Daoy (cell line): ENCODE data around the gene AAMP. TPM values are rescaled to one million over a fixed set of nuclear protein-coding genes. Genes with fewer than 3 reads are reported as not detected.
"Not testable (repeated sequence)": the region's sequence is repeated elsewhere in the genome, so short reads cannot be mapped to it uniquely, and the experiment has no call there.

Experiments used
- DNase-seq: peaks from one replicate; pipeline ENCODE4 v3.0.0-alpha.2; 2015; ENCODE audit warnings: low read depth
- total RNA-seq: library from RNA; depleted of rRNA; stranded (reverse); fragments of >200 nt; shearing (Covaris generic); gene quantifications from 2 replicates; pipeline ENCODE4 v1.2.3, GENCODE V29; 2014; rRNA removed

Gene AAMP
- 237 and 278 TPM in 2 replicates for total RNA-seq

- peak; percentile 99 for DNase-seq
These were observed at the start of gene AAMP, which contains the start of gene PNKD for GRCh38 chr2:218269900-218270720. TSS of gene AAMP (minus strand) at chr2:218270137. CDS start at chr2:218270086, 51 bp downstream. TSS of gene PNKD (plus strand) at chr2:218270519. CDS start at chr2:218270536, 17 bp downstream.

- DNase-seq: no peak
These were observed 48.3 kb upstream of the AAMP start for GRCh38 chr2:218318241-218318640.

GRCh38 chr2:218317835-218318234 is 47.9 kb upstream of the AAMP start:
- no peak for DNase-seq

- no peak for DNase-seq
These were observed 47.3 kb upstream of the AAMP start for GRCh38 chr2:218317303-218317630.

- no peak for DNase-seq
These were observed 45.5 kb upstream of the AAMP start for GRCh38 chr2:218315397-218315796.

- DNase-seq: not testable (repeated sequence)
These were observed 44.8 kb upstream of the AAMP start for GRCh38 chr2:218314764-218315163.

GRCh38 chr2:218313356-218313755 is 43.4 kb upstream of the AAMP start:
- no peak for DNase-seq

GRCh38 chr2:218312267-218312756 is 42.4 kb upstream of the AAMP start:
- no peak for DNase-seq

GRCh38 chr2:218311541-218312266 is 41.8 kb upstream of the AAMP start:
- DNase-seq: not testable (repeated sequence)

- no peak for DNase-seq
These were observed 41.1 kb upstream of the AAMP start for GRCh38 chr2:218310853-218311540.

- DNase-seq: no peak
These were observed 37.6 kb upstream of the AAMP start for GRCh38 chr2:218307415-218308090.

GRCh38 chr2:218306184-218306920 is 36.4 kb upstream of the AAMP start:
- DNase-seq: no peak

- no peak for DNase-seq
These were observed 35.4 kb upstream of the AAMP start for GRCh38 chr2:218305383-218305782.

- peak; percentile 79 for DNase-seq
These were observed 31.4 kb upstream of the AAMP start for GRCh38 chr2:218301176-218301819.

GRCh38 chr2:218300141-218300540 is 30.2 kb upstream of the AAMP start:
- DNase-seq: no peak

GRCh38 chr2:218298314-218298875 is 28.5 kb upstream of the AAMP start:
- no peak for DNase-seq

- no peak for DNase-seq
These were observed 26.9 kb upstream of the AAMP start for GRCh38 chr2:218296847-218297246.

- DNase-seq: no peak
These were observed 26.3 kb upstream of the AAMP start for GRCh38 chr2:218296200-218296599.

GRCh38 chr2:218295029-218295428 is 25.1 kb upstream of the AAMP start:
- DNase-seq: no peak

- no peak for DNase-seq
These were observed 24.6 kb upstream of the AAMP start for GRCh38 chr2:218294430-218295022.
